WTC11 (cell line): ENCODE data around the gene C15orf39. TPM values are rescaled to one million over a fixed set of nuclear protein-coding genes. Genes with fewer than 3 reads are reported as not detected.

ENCODE experiments used
- ATAC-seq: fragments of 200-7000 bp; cut with Tn5 transposase; 2 replicates; pipeline ENCODE4 v1.10.0; 2021; ENCODE audit warnings: mild to moderate bottlenecking, moderate library complexity
- CTCF ChIA-PET: fragments of 300-600 bp; sonication (Branson Sonifier 250); formaldehyde crosslinking; loops from one replicate; lab custom pipeline; 2021; ENCODE audit warnings: antibody characterized with exemption; lab: Charles Lee
- POLR2A ChIA-PET: fragments of 350-600 bp; sonication (Branson Sonifier 250); formaldehyde crosslinking; loops from one replicate; lab custom pipeline; 2021; ENCODE audit warnings: antibody characterized with exemption; lab: Charles Lee
- DNase-seq: peaks from one replicate; pipeline ENCODE4 v3.0.0; 2021; ENCODE audit warnings: low spot score
- H3K27ac Mint-ChIP-seq: 2 replicates; pipeline ENCODE4 v1.8.0; 2021; ENCODE audit warnings: mixed read lengths
- H3K27me3 Mint-ChIP-seq: 2 replicates; pipeline ENCODE4 v1.8.0; 2021; ENCODE audit warnings: low read depth, mild to moderate bottlenecking, moderate library complexity, mixed read lengths
- H3K36me3 Mint-ChIP-seq: 2 replicates; pipeline ENCODE4 v1.8.0; 2021; ENCODE audit warnings: mixed read lengths
- H3K4me1 Mint-ChIP-seq: 2 replicates; pipeline ENCODE4 v1.8.0; 2022; ENCODE audit warnings: mixed read lengths
- H3K4me3 Mint-ChIP-seq: 2 replicates; pipeline ENCODE4 v1.8.0; 2021; ENCODE audit warnings: mild to moderate bottlenecking, moderate library complexity, mixed read lengths
- H3K9me3 Mint-ChIP-seq: 2 replicates; pipeline ENCODE4 v1.8.0; 2021; ENCODE audit warnings: mixed read lengths
- ELF4 ChIP-seq: sonication (generic); formaldehyde crosslinking; IDR thresholded peaks from 2 replicates; pipeline ENCODE4 v1.8.1; 2022; ENCODE audit warnings: low read depth, mild to moderate bottlenecking, moderate library complexity, missing genetic modification reagents
- FOXP1 ChIP-seq: sonication (generic); formaldehyde crosslinking; IDR thresholded peaks from 2 replicates; pipeline ENCODE4 v1.8.0; 2022; ENCODE audit warnings: missing genetic modification reagents, mild to moderate bottlenecking, moderate library complexity, borderline replicate concordance
- GABPB1 ChIP-seq: sonication (generic); formaldehyde crosslinking; IDR thresholded peaks from 2 replicates; pipeline ENCODE4 v1.8.1; 2023; ENCODE audit warnings: mild to moderate bottlenecking, missing genetic modification reagents
- JAZF1 ChIP-seq: fragments of 250-450 bp; sonication (Bioruptor Pico); IDR thresholded peaks from 2 replicates; pipeline ENCODE4 v1.9.0; 2021; ENCODE audit warnings: moderate library complexity, mild to moderate bottlenecking, inconsistent platforms
- MXD4 ChIP-seq: fragments of 250-450 bp; sonication (Bioruptor Pico); IDR thresholded peaks from 2 replicates; pipeline ENCODE4 v1.8.0; 2021; ENCODE audit warnings: mild to moderate bottlenecking, moderate library complexity, borderline replicate concordance
- NR3C1 ChIP-seq: sonication (generic); formaldehyde crosslinking; conservative IDR thresholded peaks from 2 replicates; pipeline ENCODE4 v1.8.1; 2023; ENCODE audit warnings: low read depth, mild to moderate bottlenecking, missing genetic modification reagents
- ZNF263 ChIP-seq: sonication (generic); formaldehyde crosslinking; IDR thresholded peaks from 2 replicates; pipeline ENCODE4 v1.8.1; 2022; ENCODE audit warnings: low read depth, mild to moderate bottlenecking, moderate library complexity, missing genetic modification reagents
- ZNF423 ChIP-seq: fragments of 250-450 bp; sonication (Bioruptor Pico); IDR thresholded peaks from 2 replicates; pipeline ENCODE4 v2.1.2; 2022; ENCODE audit warnings: mild to moderate bottlenecking, moderate library complexity
- total RNA-seq: library from RNA; stranded (reverse); gene quantifications from 3 replicates; pipeline ENCODE4 v1.2.3, GENCODE V29; 2021
- TF ChIP-seq, protein P1 (sequence below): sonication (generic); formaldehyde crosslinking; IDR thresholded peaks from 2 replicates; pipeline ENCODE4 v1.8.1; 2022; ENCODE audit warnings: low read depth, mild to moderate bottlenecking, moderate library complexity, missing genetic modification reagents, borderline replicate concordance
- TF ChIP-seq, protein P2 (sequence below): sonication (generic); formaldehyde crosslinking; IDR thresholded peaks from 2 replicates; pipeline ENCODE4 v1.8.1; 2023; ENCODE audit warnings: mild to moderate bottlenecking, moderate library complexity, missing genetic modification reagents
- TF ChIP-seq, protein P3 (sequence below): sonication (generic); formaldehyde crosslinking; IDR thresholded peaks from 2 replicates; pipeline ENCODE4 v1.8.1; 2023; ENCODE audit warnings: mild to moderate bottlenecking, missing genetic modification reagents, moderate library complexity
- TF ChIP-seq, protein P4 (sequence below): fragments of 250-450 bp; sonication (Bioruptor Pico); IDR thresholded peaks from 2 replicates; pipeline ENCODE4 v1.8.0; 2021; ENCODE audit warnings: mild to moderate bottlenecking
- TF ChIP-seq, protein P5 (sequence below): fragments of 200-600 bp; IDR thresholded peaks from 2 replicates; pipeline ENCODE4 v1.8.0; 2022; ENCODE audit warnings: antibody characterized with exemption
- TF ChIP-seq, protein P6 (sequence below): sonication (generic); formaldehyde crosslinking; IDR thresholded peaks from 2 replicates; pipeline ENCODE4 v1.8.1; 2022; ENCODE audit warnings: missing genetic modification reagents, borderline replicate concordance

Gene C15orf39
- total RNA-seq, 1 experiment from 2014 or later: 52.8 TPM

DNA sequence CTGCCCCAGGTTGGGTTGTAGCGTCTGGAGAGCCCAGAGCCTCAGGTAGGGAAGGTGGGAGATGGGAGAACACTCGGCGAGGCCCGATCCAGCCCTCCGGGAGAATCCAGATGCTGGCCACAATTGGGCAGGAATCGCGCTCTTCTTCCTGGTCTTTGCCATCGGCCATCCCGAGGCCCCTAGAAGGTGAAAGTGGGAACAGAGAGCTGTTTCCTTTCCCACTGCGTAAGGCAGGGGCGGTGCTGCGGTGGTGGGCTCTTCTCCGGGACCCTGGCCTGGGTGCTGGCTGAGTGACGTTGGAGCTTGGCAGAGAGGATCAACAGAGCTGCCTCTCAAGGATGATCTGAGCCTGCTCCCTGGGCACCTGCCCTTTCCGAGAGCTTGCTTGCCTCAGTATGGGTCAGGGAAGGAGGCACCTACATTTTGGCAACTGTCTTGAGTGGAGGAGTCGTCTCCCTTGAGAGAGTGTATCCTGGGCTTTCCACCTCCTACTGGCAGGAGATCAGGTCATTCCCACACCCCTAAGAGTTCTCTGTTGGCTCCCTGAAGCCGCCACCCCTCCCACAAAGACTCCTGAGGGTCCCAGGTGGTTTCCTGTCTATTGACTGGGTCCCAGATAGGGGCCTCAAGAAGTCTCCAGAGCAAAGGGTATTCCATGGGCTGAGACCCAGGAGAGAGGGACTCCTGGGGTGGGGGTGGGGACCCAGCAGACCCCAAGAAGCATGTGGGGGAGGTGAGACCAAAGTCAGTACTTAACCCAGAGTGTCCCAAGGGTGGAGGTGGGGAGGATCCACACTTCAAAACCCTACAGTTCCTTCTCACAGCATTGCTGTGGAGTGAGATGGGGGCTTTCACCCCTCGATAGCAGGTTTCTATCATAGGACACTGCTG is 1.6 kb downstream of the C15orf39 start:
- Mint-ChIP-seq H3K27me3 (0 out of 2 replicates have a peak, but pooled peaks cover 2% of the 10 kb centered on the region), H3K9me3 (no peaks in the 10 kb centered on the region), H3K27ac (no peak overlapping the region), H3K4me3 (peak overlapping the region; percentile 87), H3K4me1 (peaks cover 52% of the 10 kb centered on the region), H3K36me3 (peaks cover 12% of the 10 kb centered on the region; the same call in 1 of the 2 replicates)
- CTCF ChIA-PET: interaction anchor here (0.5 to 2.8 kb wide), 14 partner anchors 9 to 680 kb away, joined by 3 to 33 read pairs (median 6); partner anchors contain the start of genes MAN2C1 and PPCDC
- TF ChIP-seq, protein P1, sequence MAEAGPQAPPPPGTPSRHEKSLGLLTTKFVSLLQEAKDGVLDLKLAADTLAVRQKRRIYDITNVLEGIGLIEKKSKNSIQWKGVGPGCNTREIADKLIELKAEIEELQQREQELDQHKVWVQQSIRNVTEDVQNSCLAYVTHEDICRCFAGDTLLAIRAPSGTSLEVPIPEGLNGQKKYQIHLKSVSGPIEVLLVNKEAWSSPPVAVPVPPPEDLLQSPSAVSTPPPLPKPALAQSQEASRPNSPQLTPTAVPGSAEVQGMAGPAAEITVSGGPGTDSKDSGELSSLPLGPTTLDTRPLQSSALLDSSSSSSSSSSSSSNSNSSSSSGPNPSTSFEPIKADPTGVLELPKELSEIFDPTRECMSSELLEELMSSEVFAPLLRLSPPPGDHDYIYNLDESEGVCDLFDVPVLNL (CRISPR knock-in tag): no peak
- TF ChIP-seq FOXP1 (CRISPR knock-in tag): 0 out of 2 replicates have a peak, but pooled peaks have one; percentile 1
- TF ChIP-seq NR3C1 (CRISPR knock-in tag): no peak
- ATAC-seq (no peak), DNase-seq (no peak)
- POLR2A ChIA-PET: interaction anchor here (0.6 to 0.9 kb wide), 2 partner anchors 96 to 174 kb away, joined by 3 to 6 read pairs; no protein-coding TSS in a partner anchor

DNA sequence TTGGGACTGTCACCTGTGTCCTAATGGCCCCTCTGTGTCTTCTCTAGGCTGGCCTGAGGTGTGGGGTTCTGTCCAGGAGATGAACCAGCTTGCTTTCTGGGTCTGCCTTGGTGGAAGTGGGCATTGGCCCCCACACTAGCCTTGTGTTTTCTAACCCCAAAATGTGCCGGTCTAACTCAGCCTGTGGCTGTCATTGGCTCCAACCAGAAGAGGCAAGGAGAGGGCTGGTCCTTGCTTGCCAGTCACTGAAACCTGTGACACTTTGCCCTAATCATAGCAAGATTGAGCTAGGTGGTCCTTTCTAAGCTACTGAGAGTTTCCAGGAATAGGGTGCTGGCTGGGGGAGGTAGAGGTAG is 2.2 kb downstream of the C15orf39 start:
- ATAC-seq: no peak
- peak overlapping the region; percentile 23; the same call in 1 of the 2 replicates for H3K27ac Mint-ChIP-seq
- no peaks in the 10 kb centered on the region for H3K9me3 Mint-ChIP-seq
- peaks cover 46% of the 10 kb centered on the region for H3K4me1 Mint-ChIP-seq
- H3K36me3 Mint-ChIP-seq: peaks cover 17% of the 10 kb centered on the region
- CTCF ChIA-PET: interaction anchor here (0.8 to 2.8 kb wide), 18 partner anchors 9 to 208 kb away, joined by 3 to 33 read pairs (median 5); partner anchors contain the start of genes MAN2C1, PPCDC and SCAMP5
- TF ChIP-seq JAZF1: no peak
- TF ChIP-seq, protein P1 (CRISPR knock-in tag): no peak
- TF ChIP-seq, protein P2, sequence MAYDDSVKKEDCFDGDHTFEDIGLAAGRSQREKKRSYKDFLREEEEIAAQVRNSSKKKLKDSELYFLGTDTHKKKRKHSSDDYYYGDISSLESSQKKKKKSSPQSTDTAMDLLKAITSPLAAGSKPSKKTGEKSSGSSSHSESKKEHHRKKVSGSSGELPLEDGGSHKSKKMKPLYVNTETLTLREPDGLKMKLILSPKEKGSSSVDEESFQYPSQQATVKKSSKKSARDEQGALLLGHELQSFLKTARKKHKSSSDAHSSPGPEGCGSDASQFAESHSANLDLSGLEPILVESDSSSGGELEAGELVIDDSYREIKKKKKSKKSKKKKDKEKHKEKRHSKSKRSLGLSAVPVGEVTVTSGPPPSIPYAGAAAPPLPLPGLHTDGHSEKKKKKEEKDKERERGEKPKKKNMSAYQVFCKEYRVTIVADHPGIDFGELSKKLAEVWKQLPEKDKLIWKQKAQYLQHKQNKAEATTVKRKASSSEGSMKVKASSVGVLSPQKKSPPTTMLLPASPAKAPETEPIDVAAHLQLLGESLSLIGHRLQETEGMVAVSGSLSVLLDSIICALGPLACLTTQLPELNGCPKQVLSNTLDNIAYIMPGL: no peak
- POLR2A ChIA-PET: interaction anchor here (0.9 to 1.4 kb wide), 3 partner anchors 159 to 181 kb away, joined by 4 to 6 read pairs (median 5); partner anchors contain the start of gene PPCDC
- DNase-seq: no peak
- H3K27me3 Mint-ChIP-seq: 0 out of 2 replicates have a peak, but pooled peaks cover 2% of the 10 kb centered on the region
- peak overlapping the region; percentile 87 for H3K4me3 Mint-ChIP-seq

DNA sequence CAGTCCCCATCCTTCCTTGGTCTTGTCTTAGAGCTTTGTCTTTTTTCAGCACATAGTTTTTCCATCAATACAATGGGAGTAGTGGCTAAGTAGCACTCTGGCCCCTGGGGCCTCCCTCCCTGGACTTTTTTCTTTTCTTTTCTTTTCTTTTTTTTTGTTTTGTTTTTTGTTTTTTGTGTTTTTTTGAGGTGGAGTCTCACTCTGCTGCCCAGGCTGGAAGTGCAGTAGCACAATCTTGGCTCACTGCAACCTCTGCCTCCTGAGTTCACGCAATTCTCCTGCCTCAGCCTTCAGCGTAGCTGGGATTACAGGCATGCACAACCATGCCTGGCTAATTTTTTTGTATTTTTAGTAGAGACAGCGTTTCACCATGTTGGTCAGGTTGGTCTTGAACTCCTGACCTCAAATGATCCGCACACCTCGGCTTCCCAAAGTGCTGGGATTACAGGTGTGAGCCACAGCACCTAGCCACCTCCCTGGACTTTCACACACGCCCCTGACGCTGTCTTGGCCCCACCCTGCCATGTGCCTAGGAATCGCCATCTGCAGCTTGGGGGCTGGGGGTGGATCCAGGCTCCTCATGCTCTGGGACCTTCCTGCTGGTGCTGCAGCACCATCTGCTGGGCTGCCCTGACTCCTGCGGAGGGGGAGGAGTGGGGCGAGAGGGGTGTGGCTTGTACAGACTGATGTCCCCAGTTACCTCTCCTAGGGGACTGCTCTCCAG is 2.8 kb downstream of the C15orf39 start:
- Mint-ChIP-seq H3K4me1 (peaks cover 45% of the 10 kb centered on the region), H3K36me3 (peaks cover 23% of the 10 kb centered on the region), H3K27me3 (0 out of 2 replicates have a peak, but pooled peaks cover 2% of the 10 kb centered on the region), H3K9me3 (no peaks in the 10 kb centered on the region), H3K27ac (peak overlapping the region; percentile 23; the same call in 1 of the 2 replicates), H3K4me3 (peak overlapping the region; percentile 58)
- POLR2A ChIA-PET: interaction anchor here (1.0 to 1.6 kb wide), 3 partner anchors 10 to 181 kb away, joined by 4 to 6 read pairs (median 5); partner anchors contain the start of gene PPCDC
- ATAC-seq (peak; percentile 74), DNase-seq (peak; percentile 96)
- CTCF ChIA-PET: interaction anchor here (0.6 to 2.8 kb wide), 20 partner anchors 8 to 209 kb away, joined by 3 to 33 read pairs (median 5); partner anchors contain the start of genes MAN2C1, PPCDC and SCAMP5
- TF ChIP-seq, protein P3, sequence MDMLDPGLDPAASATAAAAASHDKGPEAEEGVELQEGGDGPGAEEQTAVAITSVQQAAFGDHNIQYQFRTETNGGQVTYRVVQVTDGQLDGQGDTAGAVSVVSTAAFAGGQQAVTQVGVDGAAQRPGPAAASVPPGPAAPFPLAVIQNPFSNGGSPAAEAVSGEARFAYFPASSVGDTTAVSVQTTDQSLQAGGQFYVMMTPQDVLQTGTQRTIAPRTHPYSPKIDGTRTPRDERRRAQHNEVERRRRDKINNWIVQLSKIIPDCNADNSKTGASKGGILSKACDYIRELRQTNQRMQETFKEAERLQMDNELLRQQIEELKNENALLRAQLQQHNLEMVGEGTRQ: peak; percentile 64
- TF ChIP-seq ZNF263 (CRISPR knock-in tag) (no peak), GABPB1 (CRISPR knock-in tag) (peak; percentile 62; the same call in 1 of the 2 replicates), MXD4 (CRISPR knock-in tag) (no peak), ELF4 (no peak), ZNF423 (no peak)
- TF ChIP-seq, protein P4, sequence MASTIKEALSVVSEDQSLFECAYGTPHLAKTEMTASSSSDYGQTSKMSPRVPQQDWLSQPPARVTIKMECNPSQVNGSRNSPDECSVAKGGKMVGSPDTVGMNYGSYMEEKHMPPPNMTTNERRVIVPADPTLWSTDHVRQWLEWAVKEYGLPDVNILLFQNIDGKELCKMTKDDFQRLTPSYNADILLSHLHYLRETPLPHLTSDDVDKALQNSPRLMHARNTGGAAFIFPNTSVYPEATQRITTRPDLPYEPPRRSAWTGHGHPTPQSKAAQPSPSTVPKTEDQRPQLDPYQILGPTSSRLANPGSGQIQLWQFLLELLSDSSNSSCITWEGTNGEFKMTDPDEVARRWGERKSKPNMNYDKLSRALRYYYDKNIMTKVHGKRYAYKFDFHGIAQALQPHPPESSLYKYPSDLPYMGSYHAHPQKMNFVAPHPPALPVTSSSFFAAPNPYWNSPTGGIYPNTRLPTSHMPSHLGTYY: no peak
- TF ChIP-seq, protein P5, sequence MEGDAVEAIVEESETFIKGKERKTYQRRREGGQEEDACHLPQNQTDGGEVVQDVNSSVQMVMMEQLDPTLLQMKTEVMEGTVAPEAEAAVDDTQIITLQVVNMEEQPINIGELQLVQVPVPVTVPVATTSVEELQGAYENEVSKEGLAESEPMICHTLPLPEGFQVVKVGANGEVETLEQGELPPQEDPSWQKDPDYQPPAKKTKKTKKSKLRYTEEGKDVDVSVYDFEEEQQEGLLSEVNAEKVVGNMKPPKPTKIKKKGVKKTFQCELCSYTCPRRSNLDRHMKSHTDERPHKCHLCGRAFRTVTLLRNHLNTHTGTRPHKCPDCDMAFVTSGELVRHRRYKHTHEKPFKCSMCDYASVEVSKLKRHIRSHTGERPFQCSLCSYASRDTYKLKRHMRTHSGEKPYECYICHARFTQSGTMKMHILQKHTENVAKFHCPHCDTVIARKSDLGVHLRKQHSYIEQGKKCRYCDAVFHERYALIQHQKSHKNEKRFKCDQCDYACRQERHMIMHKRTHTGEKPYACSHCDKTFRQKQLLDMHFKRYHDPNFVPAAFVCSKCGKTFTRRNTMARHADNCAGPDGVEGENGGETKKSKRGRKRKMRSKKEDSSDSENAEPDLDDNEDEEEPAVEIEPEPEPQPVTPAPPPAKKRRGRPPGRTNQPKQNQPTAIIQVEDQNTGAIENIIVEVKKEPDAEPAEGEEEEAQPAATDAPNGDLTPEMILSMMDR: peak; percentile 48
- TF ChIP-seq, protein P6, sequence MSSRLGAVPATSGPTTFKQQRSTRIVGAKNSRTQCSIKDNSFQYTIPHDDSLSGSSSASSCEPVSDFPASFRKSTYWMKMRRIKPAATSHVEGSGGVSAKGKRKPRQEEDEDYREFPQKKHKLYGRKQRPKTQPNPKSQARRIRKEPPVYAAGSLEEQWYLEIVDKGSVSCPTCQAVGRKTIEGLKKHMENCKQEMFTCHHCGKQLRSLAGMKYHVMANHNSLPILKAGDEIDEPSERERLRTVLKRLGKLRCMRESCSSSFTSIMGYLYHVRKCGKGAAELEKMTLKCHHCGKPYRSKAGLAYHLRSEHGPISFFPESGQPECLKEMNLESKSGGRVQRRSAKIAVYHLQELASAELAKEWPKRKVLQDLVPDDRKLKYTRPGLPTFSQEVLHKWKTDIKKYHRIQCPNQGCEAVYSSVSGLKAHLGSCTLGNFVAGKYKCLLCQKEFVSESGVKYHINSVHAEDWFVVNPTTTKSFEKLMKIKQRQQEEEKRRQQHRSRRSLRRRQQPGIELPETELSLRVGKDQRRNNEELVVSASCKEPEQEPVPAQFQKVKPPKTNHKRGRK: no peak
